Measurements from ENCODE around the gene EHD1.
A peak's percentile ranks its signal among the peaks of the same experiment; 100 is the strongest.

The EHD1 gene

GRCh38 chr11:64891880-64892279, 13.5 kb upstream of the EHD1 start:
- H3K27ac ChIP-seq = no peak overlapping the region
- DNase-seq (ENCODE audit: low read depth, low spot score) = no peak

GRCh38 chr11:64891215-64891848, 12.9 kb upstream of the EHD1 start:
- no peak overlapping the region for H3K27ac ChIP-seq
- no peak for DNase-seq (ENCODE audit: low read depth, low spot score)

DNA sequence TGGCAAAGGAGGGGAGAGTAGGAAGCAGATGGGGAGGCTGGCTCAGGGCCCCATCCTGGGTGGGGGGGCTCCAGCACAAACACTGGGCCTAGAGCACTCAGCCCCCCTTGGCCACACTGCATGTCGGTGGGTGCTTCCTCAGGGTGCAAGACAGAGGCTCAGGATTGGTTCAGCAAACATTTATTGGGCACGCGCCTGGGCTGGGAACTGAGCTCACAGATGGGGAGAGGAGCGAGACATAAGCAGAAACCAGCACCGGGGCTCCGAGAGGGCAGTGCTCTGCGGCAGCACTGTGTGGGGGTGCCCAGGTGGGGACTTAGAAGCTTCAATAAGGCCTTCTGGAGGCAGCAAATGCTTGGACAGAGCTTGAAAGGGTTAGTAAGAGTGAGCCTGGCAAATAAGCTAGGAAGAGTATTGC, 12.1 kb upstream of the EHD1 start:
- no peak for DNase-seq (ENCODE audit: low read depth, low spot score)
- no peak overlapping the region for H3K27ac ChIP-seq

- no peak for DNase-seq (ENCODE audit: low read depth, low spot score)
- no peak overlapping the region for H3K27ac ChIP-seq
Observed at GRCh38 chr11:64888729-64889511, 10.5 kb upstream of the EHD1 start.

DNA sequence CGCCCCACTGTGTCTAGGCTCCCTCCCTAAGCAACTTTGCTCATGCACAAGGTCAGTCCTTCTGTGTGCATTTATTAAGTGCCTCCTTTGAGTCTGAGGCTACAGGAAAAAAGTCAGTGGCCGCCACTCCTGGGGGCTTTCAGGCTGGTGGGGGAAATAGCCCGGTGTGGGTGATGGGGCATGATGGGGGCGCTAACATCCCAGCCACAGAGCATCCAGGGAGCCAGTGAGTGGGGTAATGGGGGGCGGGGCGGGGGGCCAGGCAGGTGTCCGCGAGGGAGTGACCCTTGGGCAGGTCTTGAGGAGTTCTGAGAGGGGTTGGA, 9.9 kb upstream of the EHD1 start:
- no peak overlapping the region for H3K27ac ChIP-seq
- DNase-seq (ENCODE audit: low read depth, low spot score) = no peak

DNA sequence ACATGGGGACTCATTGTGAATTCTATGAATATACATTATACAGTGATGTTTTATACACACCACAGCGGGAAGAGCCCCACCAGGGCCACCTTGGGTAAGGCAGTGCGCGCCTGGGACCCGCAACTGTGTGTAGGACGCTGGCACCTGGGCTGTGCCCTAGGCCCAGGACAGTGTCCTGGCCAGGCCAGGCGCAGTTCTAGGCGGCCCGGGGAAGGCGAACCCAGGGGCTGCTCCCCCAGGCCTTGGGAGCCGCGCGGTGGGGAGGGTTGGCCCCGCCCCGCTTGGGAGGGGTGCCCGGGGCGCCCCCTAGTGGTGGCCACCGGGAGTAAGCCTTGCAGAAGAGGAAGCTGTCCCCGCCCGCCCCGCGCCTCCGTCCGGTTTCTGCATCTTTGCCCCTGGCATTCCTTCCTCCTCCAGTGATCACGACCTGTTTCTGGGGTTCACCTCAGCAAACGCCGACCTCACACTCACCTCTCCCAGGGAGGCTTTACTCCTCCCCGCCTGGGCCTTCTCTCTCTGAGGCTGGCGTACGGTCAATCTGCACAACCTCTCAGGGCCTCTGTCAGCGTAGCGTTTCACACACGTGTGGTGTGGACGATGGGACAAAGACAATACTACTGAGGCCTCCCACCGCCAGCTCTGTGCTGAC, 9.5 kb upstream of the EHD1 start:
- H3K27ac ChIP-seq = no peak overlapping the region
- no peak for DNase-seq (ENCODE audit: low read depth, low spot score)

- no peak overlapping the region for H3K27ac ChIP-seq
Observed at GRCh38 chr11:64887234-64887756, 8.9 kb upstream of the EHD1 start.

DNA sequence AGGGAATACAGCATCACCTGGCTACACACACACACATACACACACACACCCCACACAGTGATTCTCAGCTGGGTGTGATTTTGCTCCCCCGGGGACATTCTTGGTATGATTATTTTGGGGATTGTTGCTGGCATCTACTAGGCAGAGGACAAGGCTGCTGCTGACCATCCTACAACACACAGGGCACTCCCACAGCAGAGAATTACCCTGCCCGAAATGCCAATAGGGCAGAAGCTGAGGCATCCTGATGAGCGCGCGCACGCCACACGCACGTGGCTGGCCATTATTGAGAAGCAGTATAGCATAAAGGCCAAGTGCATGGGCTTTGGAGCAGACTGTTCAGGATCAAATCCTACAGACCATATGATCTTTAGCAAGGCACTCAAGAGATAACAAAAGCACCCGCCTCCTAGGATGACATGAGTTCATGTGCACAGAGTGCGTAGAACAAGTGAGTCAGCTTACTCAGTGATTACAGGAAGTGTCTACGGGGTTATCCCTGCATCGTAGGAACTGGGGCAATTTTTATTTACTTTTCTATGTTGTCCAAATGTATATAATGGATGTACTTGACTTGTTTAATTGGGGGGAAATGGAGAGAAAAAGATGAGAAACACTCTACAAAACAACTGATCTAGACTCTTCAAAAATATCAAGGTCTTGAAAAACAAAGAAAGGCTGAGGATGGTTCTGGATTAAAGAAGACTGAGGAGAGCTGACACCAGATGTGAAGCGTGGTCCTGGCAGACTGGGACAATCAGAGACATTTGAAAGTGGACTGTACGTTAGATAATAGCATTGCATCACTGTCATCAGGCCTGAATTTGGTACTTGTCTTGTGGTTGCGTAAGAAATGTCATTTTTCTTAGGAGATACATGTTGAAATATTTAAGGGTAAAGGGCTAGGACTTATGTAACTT, 7.2 kb upstream of the EHD1 start:
- H3K27ac ChIP-seq = peak overlapping the region; percentile 40
- no peak for DNase-seq (ENCODE audit: low read depth, low spot score)

More at GRCh38 chr11:64887234-64887756, 8.9 kb upstream of the EHD1 start:
- no peak for DNase-seq (ENCODE audit: low read depth, low spot score)

DNA sequence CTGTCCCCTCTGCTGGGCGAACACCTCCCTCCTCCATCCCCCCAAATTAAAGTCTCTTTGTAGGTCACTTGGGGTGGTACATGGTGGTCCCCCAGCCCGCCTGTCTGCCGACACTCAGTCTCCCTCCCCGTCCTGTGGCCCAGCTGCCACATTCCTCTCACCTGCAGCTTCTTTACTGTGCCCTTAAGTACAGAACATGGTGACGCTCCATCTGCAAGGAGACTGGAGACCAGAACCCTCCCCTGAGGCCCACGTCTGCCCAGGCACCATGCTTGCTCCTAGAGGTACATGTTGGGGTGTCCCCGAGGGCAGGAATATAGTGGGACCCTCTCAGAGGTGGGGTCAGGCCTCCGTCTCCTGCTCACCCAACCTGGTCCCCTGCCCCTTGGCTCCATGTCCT, 5.6 kb upstream of the EHD1 start:
- no peak for DNase-seq (ENCODE audit: low read depth, low spot score)
- no peak overlapping the region for H3K27ac ChIP-seq

DNA sequence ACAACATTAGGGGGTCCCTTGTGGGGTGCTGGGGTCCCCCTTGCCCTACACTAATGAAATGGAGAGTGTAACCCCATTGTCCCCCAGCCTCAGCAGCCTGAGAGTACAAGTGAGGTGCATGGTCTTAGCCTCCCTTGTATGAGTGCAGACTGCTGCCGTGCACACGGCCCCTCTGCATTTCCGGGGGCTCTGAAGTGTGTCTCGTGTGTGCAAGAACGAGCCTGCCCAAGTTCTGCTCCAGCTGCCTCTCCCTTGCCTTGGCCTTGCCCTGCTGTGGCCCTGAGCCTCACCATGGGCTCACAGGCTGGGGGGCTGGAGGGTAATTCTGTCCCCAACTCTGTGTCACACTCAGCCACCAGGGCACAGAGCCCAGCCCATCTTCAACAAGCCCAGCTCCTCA, 5.2 kb upstream of the EHD1 start:
- H3K27ac ChIP-seq = no peak overlapping the region
- no peak for DNase-seq (ENCODE audit: low read depth, low spot score)

- DNase-seq (ENCODE audit: low read depth, low spot score) = no peak
- no peak overlapping the region for H3K27ac ChIP-seq
Observed at GRCh38 chr11:64882243-64882642, 3.8 kb upstream of the EHD1 start.

DNA sequence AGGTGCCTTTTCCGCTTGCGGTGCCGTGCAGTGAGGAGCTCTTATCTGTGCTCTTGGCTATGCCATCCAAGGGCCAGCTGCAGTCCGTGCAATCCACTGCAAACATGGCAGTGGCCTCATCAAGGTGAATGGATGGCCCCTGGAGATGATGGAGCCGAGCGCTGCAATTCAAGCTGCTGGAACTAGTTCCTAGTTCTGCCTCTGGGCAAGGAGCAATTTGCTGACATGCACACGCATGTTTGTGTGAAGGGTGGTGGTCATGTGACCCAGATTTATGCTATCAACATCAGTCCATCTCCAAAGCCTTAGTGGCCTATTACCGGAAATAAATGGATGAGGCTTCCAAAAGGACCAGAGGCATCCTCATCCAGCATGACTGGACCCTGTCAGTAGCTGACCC, 3.1 kb upstream of the EHD1 start:
- DNase-seq (ENCODE audit: low read depth, low spot score) = peak; percentile 45

GRCh38 chr11:64880240-64881001, 2.0 kb upstream of the EHD1 start:
- H3K27ac ChIP-seq = no peak overlapping the region
- no peak for DNase-seq (ENCODE audit: low read depth, low spot score)

More for the DNA sequence above, 3.1 kb upstream of the EHD1 start:
- H3K27ac ChIP-seq = no peak overlapping the region

DNA sequence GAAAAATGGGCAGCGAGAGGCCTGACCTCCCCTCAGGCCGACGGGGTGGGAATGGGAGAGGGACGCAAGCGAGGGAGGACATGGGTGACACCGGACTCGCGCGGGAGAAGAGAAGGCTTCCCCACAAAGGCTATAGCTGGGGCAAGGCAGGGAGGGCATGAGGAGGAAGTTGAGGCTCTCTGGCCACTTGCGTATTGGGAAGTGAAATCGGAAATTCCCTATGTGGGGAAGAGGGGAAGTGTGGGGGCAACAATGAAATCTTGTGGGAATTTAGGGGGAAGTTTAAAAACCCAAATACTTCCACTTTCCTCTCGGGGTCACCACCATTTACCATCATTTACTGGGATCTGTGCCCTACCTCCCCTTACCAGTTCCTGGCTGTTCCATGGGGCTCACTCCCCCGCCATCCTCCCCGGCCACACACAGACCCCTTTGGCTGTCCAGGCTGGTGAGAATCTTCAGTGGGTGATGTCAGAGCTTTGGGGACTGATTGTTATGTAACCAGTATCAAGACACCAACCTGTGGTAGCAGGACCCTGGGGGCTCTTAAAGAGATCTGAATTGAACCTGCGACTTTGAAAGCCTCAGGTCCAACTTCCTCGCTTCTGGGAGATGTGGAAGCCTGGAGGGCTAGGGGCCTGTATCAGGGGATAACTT, 951 bp upstream of the EHD1 start:
- DNase-seq (ENCODE audit: low read depth, low spot score) = no peak

GRCh38 chr11:64878223-64878493, 263 bp downstream of the EHD1 start:
- H3K27ac ChIP-seq = peak overlapping the region; percentile 69
- DNase-seq (ENCODE audit: low read depth, low spot score) = no peak

More for the DNA sequence above, 951 bp upstream of the EHD1 start:
- H3K27ac ChIP-seq = peak overlapping the region; percentile 69

DNA sequence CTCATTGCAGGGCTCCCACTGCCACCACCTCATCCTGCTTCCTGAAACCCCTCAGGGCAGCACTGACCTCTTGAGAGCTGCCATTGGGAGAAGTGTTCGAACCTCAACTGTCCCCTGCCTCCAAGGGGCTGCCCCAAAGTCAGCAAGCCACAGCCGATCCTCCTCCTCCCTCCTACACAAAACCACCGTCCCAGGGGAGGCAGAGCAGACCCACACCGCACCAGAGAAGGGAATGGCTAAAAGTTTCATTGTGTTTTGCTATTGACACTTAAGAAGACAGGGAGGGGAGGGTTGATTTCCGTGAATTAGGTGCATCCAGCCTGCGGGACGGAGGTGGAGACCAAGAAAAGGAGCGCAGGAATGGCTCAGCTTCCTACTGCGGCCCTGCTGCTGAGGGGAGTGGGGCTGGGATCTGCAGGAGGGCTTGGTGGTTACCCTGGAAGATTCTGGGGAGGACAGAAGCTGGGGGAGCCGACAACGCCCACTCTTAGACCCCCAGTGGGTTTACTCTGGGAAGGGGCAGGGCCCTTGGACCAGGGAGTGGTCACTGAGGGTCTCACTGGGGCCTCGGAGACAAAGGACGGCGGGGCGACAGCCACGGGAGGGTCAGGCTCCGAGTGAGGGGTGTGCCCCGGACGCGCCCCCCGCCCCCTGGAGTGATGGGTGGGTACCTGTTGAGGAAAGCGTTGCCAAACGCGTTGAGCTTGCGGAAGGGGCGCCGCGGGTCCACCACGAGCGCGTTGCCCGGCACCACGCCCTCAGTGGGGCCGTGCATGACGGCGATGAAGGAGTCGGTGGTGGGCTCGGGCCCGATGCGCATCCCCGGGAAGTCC, 815 bp downstream of the EHD1 start:
- peak overlapping the region; percentile 69 for H3K27ac ChIP-seq
- DNase-seq (ENCODE audit: low read depth, low spot score) = no peak

DNA sequence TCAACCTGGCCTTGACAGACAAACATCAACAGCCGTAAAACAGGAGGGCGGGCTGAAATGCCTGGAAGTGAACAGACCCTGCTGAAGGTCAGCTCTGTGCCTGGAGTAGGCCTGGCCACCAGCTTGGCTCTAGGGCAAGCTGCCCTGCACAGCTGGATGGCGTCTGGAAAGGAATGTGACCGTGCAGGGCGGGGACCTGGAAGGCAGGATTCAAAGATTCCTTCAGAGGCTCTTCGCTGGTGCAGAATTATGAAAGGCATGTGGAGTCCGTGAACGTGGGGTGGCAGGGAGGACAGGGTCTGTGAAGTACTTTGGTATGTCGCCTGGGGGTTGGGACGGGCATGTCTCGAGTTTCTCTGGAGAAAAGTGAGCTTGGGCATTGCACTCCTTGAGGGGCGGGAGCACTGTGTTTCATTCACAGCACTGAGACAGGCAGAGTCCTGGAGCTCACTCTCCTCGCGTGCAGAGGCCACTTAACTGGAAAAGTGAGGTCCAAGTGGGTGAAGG, 1.5 kb downstream of the EHD1 start:
- H3K27ac ChIP-seq = peak overlapping the region; percentile 69
- no peak for DNase-seq (ENCODE audit: low read depth, low spot score)

DNA sequence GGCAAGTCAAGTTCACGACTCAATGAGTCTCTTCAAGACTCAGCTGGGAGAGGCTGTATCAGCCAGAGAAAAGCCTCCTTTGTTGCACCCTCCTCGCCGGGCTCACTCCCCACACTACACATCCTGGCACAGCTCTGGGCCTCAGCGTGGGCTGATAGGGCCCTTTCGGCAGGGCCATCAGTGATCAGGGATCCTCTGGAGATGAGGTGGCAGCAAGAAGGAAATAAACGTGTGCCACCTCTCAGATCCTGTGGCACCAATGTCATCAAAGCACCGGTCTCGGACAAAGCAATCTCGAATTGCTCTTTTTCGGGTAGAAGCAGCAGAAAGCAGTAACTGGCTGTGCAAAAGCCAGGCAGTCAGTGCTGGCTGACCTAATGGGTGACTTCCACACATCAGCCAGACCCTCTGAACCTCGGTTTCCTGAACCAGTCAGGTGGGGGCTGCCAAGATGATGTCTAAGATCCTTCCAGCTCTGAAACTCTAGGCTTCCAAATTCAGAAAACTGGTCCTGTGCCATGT, 2.1 kb downstream of the EHD1 start:
- H3K27ac ChIP-seq = peak overlapping the region; percentile 69
- DNase-seq (ENCODE audit: low read depth, low spot score) = no peak
